HG03095 (cell line): ENCODE data around the gene TMEM235.
"Not testable (repeated sequence)": the region's sequence is repeated elsewhere in the genome, so short reads cannot be mapped to it uniquely, and the experiment has no call there.

ENCODE experiments used
- ATAC-seq: cut with Tn5 transposase; IDR thresholded peaks from one replicate; pipeline ENCODE4 v1.9.1; 2021; ENCODE audit warnings: moderate library complexity; ENCODE audit not compliant: unreplicated experiment

The TMEM235 gene

DNA sequence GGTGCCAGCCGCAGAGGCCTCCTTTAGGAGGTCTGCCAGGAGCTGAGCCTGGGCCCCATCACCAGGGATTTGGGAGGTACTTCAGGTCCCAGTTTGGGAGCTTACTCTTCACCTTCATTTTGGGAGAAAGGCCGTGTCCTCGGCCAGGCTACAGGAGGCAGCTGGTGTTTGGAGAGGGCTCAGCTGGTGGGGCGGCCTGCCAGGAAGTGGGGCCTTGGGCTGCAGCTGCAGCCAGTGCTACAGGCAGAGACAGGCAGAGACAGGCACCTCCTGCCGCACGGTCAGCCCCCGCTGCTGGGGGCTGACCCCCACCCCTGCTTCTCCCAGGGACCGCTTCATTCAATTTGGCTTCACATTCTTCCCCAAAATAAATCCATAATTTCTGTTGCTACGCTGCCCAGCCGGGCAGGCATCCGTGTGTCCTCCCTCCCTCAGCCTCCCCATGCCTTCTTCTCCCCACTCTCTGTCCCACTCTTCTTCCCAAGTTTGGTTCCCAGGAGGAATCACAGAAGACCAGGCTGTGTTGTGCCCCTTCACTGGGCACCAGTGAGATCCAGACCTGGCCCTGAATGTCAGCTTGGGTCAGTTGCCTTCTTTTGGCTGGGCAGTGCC lies 6.1 kb downstream of the TMEM235 start:
- ATAC-seq, result no peak

DNA sequence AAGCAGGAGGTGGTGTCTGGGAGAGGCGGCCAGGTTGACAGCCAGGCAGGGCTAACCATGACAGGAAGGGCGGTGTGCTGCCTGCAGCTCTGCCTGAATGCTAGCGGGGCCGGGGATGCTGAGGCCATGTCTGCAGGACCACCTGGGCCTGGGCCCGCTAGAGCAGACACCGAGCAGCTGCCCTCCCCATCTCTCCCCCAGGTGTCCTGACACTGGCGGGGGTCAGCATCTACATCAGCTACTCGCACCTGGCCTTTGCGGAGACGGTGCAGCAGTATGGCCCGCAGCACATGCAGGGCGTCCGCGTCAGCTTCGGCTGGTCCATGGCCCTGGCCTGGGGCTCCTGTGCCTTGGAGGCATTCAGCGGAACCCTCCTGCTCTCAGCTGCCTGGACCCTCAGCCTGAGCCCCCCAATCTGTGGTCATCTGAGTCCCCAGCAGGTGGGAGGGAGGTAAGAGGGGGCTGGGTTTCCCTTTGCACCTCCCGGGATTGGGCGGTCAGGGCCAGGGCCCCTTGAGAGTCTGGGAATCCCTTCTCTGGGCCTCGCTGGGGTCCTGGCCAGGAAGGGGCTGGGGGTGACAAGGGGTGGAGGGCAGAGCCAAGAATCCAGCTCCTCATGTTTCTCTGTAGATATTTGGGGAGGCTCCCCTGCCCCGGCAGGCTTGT lies 7.5 kb downstream of the TMEM235 start:
- no peak for ATAC-seq

DNA sequence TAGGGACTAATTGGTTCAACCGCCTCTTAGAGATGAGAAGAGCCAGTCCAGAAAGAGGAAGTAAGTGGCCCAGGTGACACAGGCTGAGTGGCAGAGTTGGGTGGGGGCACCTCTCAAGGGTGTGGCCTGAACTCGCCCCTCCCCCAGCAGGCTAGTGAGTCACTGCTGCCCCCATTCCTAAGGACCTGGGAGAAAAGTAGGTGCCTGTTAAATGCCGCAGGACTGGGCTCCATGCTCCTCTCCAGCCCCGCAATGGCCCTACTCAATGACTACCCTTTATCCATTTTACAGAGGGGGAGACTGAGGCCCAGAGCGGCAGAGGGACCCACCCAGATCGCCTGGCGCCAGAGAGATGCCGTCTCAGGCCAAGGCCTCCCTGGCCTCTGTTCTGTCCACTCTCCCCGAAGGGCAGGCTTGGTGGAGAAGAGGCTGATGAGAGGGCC lies 8.1 kb downstream of the TMEM235 start:
- ATAC-seq, result no peak

DNA sequence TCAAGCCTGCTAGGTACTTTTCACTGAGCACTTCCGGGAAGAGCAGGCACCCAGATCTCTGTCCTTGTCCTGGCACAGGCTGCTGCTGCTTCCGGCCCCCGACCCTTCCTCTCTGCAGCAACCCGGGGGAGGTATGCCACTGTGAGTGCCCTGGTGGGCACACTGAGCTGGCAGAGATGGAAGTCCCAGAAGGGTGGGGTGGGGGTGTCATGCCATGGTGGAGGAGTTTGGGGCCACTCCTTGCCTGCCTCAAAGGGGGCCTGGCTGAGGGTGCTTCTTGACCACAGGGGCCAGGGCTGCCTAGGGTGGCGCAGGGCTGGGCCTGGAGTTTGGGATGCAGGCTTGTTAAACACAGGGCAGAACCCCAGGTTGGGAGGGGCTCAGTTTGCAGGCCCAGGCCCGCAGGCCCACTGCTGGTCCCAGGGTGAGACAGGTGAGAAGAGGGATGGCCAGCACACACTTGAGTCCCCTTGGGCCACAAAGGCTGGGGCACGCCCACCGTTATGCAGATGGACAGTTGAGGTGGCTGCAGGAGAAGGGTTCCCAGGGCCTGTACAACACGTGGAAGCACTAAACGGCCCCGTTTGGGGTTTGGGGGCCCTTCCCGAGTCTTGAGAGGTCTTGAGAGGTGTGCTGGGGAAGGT lies 8.7 kb downstream of the TMEM235 start:
- ATAC-seq, result no peak

DNA sequence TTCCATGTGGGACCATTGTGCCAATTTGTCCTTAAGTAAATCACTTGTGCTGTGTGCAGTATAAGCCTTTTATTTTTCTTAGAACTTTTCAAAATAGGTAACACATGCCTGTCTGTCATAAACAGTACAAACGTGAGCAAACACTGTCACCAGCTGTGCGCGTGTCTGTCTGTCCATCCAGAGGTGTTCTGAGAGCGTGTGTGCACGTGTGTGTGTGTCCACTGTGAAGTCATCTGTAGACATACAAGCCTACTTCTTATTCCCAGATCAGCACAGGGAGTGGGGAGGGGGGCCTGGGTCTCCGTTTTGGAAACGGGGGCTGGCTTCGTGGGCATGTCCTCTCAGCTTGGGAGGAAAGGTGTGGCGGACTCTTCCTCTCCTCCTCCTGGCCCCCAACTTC lies 9.4 kb downstream of the TMEM235 start:
- no peak for ATAC-seq

DNA sequence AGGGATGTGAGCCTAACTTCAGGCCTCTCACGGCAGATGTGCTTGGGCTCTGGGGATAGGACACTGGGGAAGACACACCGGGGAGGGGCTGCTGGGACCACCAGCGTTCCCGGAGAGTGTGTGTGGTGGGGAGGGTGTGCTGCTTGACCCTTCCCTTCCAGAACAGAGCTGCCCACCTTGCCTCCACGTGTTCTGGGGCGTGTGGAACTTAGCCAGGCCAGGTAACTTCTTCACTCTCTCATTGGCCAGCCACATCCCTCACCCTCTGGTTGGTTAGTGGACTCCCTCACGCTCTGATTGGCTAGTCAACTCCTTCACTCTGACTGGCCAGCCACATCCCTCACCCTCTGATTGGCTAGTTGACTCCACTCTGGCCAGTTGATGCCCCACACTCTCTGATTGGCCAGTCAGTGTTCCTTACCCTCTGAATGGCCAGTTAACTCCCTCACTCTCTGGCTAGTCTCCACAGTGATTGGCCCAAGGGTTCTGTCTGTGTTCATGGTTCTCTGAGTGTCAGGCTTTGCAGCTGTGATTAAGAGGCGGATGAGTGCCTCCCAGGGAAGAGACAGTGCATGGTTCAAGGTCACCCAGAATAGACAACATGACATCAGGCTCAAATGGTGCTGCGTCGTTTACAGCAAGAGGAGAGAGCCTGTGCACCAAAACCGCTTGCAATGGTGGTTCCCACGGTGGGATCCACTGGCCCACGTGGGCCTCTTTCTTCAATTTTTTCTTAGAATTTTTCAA lies 10.0 kb downstream of the TMEM235 start:
- no peak for ATAC-seq

DNA sequence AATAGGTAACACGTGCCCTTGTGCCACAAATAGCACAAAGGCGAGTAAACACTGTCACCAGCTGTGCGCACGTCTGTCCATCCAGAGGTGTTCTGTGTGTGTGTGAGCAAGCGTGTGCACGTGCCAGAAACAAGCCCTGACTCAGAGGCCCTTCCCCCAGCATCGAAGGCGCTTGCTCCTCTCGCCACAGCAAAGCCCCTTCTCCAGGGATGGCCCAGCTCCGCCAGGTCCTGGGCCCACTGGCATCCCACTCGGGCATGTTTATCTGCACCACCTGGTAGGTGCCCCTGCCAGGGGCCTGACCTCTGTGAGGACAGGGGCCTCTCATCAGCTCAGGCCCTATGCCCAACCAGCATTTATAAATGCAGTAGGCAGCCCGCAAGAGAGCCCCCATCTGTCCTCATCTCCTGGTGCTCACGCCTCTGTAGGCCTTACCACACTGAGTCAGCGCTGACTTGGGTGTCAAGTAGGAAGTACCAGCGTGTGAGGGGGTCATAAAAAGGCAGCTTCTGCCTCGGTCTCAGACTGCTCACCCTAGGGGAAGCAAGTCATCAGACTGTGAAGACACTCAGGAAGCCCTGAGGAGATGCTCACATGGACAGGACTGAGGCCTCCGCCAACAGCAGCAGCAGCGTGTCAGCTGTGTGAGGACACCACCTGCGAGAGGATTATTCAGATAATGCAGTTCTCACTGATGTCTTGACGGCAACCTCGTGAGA lies 10.8 kb downstream of the TMEM235 start:
- ATAC-seq, result no peak

DNA sequence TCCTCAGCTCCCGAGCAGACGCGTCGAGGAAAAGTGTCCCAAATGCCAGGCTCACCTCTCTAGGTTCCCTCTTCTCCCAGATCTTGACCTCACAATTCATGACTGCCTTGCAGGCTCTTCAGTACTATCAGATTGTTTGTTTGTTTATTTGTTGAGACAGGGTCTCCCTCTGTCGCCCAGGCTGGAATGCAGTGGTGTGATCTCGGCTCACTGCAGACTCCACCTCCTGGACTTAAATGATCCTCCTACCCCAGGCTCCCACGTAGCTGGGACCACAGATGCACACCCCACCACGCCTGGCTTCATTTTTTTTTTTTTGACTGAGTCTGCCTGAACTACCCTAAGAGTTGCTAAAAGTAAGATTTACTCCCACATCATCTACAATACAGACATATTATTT lies 15.9 kb downstream of the TMEM235 start:
- ATAC-seq, result no peak

DNA sequence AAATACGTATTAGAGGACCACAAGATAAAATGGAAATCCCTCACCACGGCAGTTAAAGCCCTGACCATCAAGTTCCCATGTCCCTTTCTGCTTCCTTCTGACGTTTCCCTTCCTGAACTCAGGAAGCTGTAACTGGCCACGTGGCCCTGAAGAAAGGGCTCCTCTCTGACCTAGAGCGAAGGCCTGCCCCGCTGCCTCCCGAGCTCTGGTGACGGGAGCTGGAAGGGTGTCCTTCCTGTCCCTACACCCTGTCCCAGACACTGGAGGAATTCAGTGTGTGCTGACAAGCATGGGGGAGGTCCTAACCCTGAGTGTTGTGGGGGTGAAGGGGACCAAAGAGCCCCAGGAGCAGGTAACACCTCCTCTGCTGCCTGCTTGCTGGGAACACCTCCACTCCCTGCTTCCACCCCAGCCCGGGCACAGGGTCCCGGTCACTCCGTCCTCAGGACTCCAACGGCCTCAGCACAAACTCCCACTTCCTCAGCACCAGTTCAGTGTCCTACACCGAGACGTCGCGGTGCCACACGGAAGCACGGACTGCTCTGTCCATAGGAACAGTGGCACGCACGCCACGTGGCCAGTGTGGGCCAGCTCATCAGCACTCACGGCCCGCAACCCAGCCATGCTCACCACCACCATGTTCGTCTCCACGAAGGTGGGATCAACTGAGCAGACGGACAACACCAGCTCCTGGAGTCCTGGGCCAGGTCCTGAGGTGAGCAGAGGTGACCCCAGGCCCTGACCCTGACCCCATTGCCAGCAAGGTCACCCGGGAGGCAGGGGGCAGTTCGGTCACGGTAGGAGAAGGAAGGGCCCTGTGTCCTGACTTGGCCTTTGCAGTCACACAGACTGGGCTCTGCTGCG lies 16.9 kb downstream of the TMEM235 start:
- ATAC-seq, result no peak

DNA sequence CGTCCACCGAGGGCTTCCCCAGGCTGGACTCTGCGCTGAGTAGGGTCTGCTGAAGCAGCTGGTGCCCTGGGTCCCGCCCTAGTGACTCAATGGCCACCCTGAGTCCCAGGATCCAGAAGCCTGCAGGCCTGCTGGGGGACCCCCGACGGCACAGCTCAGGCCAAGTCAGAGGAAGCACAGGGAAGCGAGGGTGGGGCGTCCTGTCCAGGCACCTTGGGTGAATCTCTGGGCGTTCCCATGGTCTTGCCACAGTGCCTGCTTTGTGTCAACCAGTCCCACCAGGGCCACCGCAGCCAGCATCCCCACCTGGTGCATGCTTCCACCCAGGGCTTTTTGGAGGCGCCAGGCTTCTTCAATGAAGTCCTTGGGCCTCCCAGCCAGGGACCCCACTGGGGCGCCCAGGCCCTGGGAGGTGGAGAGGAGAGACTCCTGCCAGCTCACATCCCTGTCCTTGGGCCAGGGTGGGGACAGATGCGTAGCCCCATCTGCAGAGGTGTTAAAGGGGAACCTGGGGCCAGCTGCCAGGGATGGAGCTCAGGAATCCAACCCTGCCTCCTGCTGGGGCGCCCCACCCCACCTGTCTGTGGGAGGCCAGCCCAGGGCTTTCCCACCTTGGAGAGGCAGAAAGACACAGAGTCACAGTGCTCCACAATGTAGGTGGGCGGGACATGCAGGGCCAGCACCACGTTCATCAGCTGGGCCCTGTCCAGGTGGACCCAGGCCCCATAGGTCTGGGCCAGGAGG lies 17.8 kb downstream of the TMEM235 start:
- ATAC-seq, result no peak

DNA sequence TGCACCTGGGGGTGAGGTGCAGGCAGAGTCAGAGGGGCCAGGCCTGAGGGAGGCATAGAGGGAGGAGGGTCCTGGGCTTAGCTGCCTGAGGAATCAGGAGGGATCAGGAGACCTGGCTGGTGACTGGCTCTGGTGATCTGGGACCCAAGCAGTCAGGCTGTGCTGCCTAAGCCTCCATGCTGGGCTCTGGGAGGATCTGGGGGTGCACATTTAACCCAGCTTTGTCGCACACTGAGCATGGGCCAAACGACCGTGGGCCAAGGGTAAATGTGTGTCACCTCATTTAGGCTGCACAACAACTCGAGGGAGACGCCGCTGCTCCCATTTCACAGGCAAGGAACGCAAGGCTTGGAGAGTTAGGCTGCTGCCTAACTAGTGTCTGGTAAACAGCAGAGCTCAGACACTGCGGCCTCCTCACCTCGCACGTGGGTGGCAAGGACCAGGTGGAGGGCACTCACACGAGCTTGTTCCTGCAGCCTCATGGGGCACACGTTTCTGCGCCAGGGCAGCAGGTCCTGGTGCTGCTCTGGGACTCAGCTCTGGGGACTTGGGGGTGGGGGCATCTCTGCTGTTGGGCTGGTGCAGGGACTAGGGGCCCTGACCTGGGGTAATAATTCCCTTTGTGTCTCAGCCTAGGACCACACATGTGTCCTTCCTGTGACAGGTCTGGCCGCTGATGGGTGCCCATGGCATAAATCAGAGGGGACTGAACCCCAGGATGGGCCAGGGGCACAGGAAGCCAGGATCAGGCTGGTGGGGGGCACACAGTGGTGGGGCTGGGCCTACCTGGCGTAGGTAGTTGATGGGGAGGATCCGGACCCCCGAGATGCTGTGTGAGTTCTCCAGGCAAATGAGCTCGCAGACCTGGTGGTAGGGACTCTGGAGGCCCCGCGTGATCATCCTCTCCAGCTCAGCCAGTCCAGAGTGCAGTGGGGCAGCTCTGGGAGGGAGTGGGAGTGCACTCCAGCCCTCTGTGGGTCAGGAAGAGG lies 18.7 kb downstream of the TMEM235 start:
- ATAC-seq, result no peak

DNA sequence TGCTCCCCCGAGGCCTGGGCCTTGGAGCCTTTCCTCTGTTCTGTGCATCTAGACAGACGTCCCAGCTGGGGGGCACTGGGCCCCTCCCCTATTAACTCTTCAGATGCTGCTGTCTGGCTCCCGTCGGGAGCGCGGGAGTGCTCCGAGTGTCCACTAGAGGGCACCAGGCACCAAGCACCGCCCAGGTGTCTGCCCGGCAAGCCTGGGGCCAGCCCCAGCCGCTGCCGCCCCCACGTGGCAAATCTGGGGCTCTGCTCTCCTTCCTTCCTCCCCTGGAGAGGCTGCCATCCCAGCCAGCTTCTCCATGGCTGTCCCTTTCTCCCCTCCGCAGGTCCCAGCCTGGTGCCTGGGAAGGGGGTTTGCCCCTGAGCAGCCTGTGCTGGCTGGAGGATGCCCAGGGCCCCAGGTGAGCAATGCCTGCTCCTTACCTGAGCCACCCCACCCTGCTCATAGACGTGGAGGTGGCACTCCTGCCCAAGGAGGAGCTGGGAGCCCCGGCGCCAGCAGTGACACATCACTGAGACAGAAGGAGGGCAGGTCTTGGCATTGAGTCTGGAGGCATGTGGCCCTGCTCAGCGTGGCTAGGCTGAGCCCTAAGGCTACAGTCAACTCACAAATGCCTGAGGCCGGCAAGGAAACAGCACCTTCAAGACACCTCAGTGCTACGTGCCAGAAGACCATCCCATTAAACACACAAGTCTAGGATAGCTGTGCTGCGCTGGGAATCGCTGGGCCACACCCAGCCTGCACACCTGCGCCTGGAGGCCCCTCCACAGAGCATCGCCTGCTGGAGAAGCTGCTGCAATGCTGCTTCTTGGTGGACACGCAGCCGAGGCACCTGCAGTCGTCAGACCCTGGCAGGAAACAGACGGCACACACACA lies 19.7 kb downstream of the TMEM235 start:
- ATAC-seq, result no peak

DNA sequence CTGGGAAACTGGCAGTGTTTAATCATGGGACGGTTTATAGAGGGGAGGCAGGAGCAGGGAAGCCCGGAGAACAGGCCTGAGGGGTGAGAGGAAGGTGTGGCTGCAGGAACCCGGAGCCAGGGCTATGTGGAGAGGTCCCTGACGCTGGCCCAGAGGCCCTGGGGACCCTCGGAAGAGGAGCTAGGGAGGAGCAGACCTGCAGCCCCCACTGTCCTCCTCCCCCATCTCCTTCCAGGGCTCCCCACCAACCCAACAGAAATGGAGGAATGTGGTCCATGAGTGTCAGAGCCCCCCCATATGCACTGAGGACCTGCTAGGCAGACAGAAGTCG lies 20.3 kb downstream of the TMEM235 start:
- ATAC-seq, result no peak

DNA sequence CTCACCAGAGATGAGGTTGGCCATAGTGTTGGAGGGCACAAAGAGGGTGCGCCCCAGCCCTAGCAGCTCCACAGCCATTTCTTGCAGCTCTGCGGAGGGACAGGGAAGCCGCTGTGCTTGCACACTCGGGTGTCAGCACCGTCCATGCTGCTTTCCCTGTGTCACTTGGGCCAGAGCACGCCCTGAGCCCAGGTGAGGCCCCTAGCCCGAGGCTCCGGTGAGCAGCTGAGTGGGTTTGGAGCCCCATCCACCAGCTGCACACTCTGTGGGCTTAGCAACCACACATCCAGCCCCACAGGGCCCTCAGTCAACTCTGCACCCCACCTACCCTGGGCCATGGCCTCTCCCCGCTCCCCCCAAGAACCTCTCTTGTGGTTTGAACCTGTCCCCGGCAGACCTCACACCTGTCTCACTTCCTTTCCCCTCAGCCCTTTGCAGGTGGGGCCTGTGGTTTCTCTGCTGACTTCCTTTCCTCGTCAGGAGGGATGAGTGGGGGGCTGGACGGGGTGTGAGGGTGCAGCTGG lies 20.7 kb downstream of the TMEM235 start:
- ATAC-seq, result no peak

DNA sequence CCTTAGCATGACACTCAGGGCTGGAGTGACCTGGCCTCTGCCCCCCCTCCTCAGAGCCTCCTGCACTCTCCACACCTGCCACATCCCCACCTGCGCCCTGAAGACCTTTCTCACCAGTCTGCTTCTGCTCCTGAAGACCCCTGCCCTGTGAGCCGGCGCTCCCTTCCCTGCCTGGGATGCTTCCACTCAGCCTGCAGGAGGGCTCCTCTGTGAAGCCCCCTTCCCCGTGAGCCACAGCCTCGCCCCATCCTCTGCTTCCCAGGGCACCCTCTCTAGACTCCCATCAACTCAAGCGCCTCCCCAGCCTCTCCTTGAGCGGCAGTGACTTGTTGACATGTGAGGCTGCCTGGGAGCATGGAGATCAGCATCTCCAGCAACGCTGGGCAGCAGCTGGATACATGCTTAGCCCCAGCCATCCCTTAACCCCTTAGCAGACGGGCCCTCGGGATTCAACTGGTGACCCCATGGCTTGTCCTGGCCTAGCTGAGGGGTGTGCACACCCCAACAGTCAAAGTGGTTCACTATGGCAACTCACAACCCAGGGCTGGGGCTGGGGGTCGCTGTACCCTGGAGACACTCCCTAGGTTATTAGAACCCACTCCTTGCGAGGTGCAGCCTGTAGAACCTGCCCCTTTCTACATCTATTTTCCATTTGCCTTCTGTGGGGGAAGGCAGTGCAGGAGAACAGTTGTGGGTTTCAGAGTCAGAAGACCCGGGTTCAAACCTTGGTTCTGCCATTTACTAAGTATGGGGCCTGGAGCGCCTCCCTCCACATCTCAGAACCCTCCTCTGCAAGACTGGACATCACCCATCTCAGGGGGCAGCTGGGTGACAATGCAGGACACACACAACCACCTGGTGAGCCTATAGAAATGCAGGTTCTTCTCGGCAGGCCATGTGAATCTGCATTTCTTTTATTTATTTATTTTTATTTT lies 21.5 kb downstream of the TMEM235 start:
- ATAC-seq, result no peak

DNA sequence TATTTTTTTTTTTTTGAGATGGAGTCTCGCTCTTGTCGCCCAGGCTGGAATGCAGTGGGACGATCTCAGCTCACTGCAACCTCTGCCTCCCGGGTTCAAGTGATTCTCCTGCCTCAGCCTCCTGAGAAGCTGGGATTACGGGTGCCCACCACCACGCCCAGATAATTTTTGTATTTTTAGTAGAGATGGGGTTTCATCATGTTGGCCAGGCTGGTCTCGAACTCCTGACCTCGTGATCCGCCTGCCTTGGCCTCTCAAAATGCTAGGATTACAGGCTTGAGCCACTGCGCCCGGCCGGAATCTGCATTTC lies 22.2 kb downstream of the TMEM235 start:
- ATAC-seq, result not testable (repeated sequence)
